OCI-LY7 (cell line): ENCODE data around the gene RAB6C. TPM values are rescaled to one million over a fixed set of nuclear protein-coding genes. Genes with fewer than 3 reads are reported as not detected.
"Not testable (repeated sequence)": the region's sequence is repeated elsewhere in the genome, so short reads cannot be mapped to it uniquely, and the experiment has no call there.

Experiments
- BruUV-seq: library from RNA; stranded (reverse); fragments of 400-500 nt; replicated peaks from 2 replicates; lab custom pipeline; 2021; lab: Mats Ljungman, UMichigan
- CTCF ChIA-PET: fragments of 300-600 bp; sonication (Branson Sonifier 250); formaldehyde crosslinking; loops from one replicate; lab custom pipeline; 2022; ENCODE audit warnings: antibody characterized with exemption; ENCODE audit not compliant: unreplicated experiment; lab: Charles Lee
- POLR2A ChIA-PET: fragments of 300-600 bp; sonication (Branson Sonifier 250); formaldehyde crosslinking; loops from one replicate; lab custom pipeline; 2022; ENCODE audit warnings: antibody characterized with exemption; lab: Charles Lee
- DNase-seq: peaks from one replicate; pipeline ENCODE4 v3.0.0-alpha.2; 2015; ENCODE audit warnings: low spot score
- H2AFZ ChIP-seq: fragments of 200-600 bp; sonication (generic), shearing (Covaris generic); 2 replicates; pipeline ENCODE4 v1.6.1; 2014; ENCODE audit warnings: mild to moderate bottlenecking, antibody characterized with exemption, low read length, moderate library complexity
- H3K27ac ChIP-seq: fragments of 200-600 bp; sonication (generic); 2 replicates; pipeline ENCODE4 v1.5.1; 2014; ENCODE audit warnings: mixed run types, low read depth, mild to moderate bottlenecking, moderate library complexity, low read length, inconsistent platforms; ENCODE audit not compliant: poor library complexity, severe bottlenecking
- H3K36me3 ChIP-seq: fragments of 200-600 bp; sonication (generic); 2 replicates; pipeline ENCODE4 v1.6.1; 2014; ENCODE audit warnings: mild to moderate bottlenecking, antibody characterized with exemption, low read length, moderate library complexity, mixed read lengths; ENCODE audit not compliant: insufficient read depth
- H3K4me1 ChIP-seq: fragments of 200-600 bp; sonication (generic); 2 replicates; pipeline ENCODE4 v1.5.1; 2014; ENCODE audit warnings: mild to moderate bottlenecking, low read length; ENCODE audit not compliant: insufficient read depth, poor library complexity, severe bottlenecking
- H3K4me2 ChIP-seq: fragments of 200-600 bp; sonication (generic); 2 replicates; pipeline ENCODE4 v1.6.1; 2014; ENCODE audit warnings: mild to moderate bottlenecking, low read length
- H3K4me3 ChIP-seq: fragments of 200-600 bp; sonication (generic); 2 replicates; pipeline ENCODE4 v1.5.1; 2014; ENCODE audit warnings: mild to moderate bottlenecking, low read depth, low read length; ENCODE audit not compliant: poor library complexity, severe bottlenecking
- H3K79me2 ChIP-seq: fragments of 200-600 bp; sonication (generic); 2 replicates; pipeline ENCODE4 v1.6.1; 2016; ENCODE audit warnings: low read depth, mild to moderate bottlenecking, low read length, moderate library complexity, mixed read lengths; ENCODE audit not compliant: insufficient read depth
- H3K9me2 ChIP-seq: fragments of 200-600 bp; sonication (generic); 2 replicates; pipeline ENCODE4 v1.6.1; 2016; ENCODE audit warnings: mild to moderate bottlenecking, low read length, mixed read lengths; ENCODE audit not compliant: insufficient read depth
- H3K9me3 ChIP-seq: fragments of 200-600 bp; sonication (generic); 2 replicates; pipeline ENCODE4 v1.6.1; 2014; ENCODE audit warnings: mild to moderate bottlenecking, mixed run types, low read length, mixed read lengths
- H4K20me1 ChIP-seq: fragments of 200-600 bp; sonication (generic); 2 replicates; pipeline ENCODE4 v1.6.1; 2014; ENCODE audit warnings: mild to moderate bottlenecking, antibody characterized with exemption, low read length, moderate library complexity, mixed read lengths; ENCODE audit not compliant: insufficient read depth
- CTCF ChIP-seq: fragments of 200-600 bp; sonication (generic); conservative IDR thresholded peaks from 2 replicates; pipeline ENCODE4 v1.5.1; 2014; ENCODE audit warnings: mild to moderate bottlenecking, antibody characterized with exemption, low read length, moderate library complexity, mixed read lengths
- EZH2phosphoT487 ChIP-seq: fragments of 200-600 bp; sonication (generic); IDR thresholded peaks from 2 replicates; pipeline ENCODE4 v1.6.1; 2018; ENCODE audit warnings: low read depth, borderline replicate concordance, mild to moderate bottlenecking, mixed run types, antibody characterized with exemption, low read length, moderate library complexity, mixed read lengths
- intact Hi-C: fragments of 100-400 bp; cut with micrococcal nuclease; formaldehyde crosslinking; loops from one replicate; pipeline ENCODE4 v1.10.0; 2022; ENCODE audit not compliant: unreplicated experiment
- total RNA-seq, 2 experiments: library from RNA; depleted of rRNA in 1 of 2; stranded (reverse); fragments of >200 nt in 1 of 2; shearing (Covaris generic) in 1 of 2; gene quantifications; 2 replicates each; pipeline ENCODE4 v1.2.3, GENCODE V29; 2014 to 2022

The RAB6C gene
- total RNA-seq, 2 experiments from 2014 or later, result not detected

GRCh38 chr2:130016701-130017100 lies 37.2 kb downstream of the RAB6C start:
- H3K79me2 ChIP-seq, H3K4me2 ChIP-seq, H4K20me1 ChIP-seq, BruUV-seq, H3K9me2 ChIP-seq, POLR2A ChIA-PET, H3K4me1 ChIP-seq, H3K27ac ChIP-seq, H3K4me3 ChIP-seq, intact Hi-C loops, H3K36me3 ChIP-seq, H2AFZ ChIP-seq, H3K9me3 ChIP-seq, CTCF ChIA-PET, DNase-seq: not testable (repeated sequence)

- H3K4me3 ChIP-seq, result no peak overlapping the region
- H3K9me3 ChIP-seq, result peaks cover 5% of the 10 kb centered on the region; the same call in 1 of the 2 replicates
- no peaks in the 10 kb centered on the region for H3K36me3 ChIP-seq
- CTCF ChIA-PET, result no interaction called here
- H2AFZ ChIP-seq, result no peak overlapping the region
- intact Hi-C loops, result no loop called here
- no peaks in the 10 kb centered on the region for H3K4me1 ChIP-seq
- POLR2A ChIA-PET, result no interaction called here
- H3K4me2 ChIP-seq, result no peak overlapping the region
- no peaks in the 10 kb centered on the region for H4K20me1 ChIP-seq
- no peak for DNase-seq
- no peak for TF ChIP-seq CTCF
- TF ChIP-seq EZH2phosphoT487, result no peak
- H3K79me2 ChIP-seq, result no peaks in the 10 kb centered on the region
- no TSS peak for BruUV-seq
- H3K27ac ChIP-seq, result no peak overlapping the region
- no peaks in the 10 kb centered on the region for H3K9me2 ChIP-seq
Observed at GRCh38 chr2:130019402-130019801, 39.9 kb downstream of the RAB6C start.

- H3K9me3 ChIP-seq, H3K4me3 ChIP-seq, H3K4me2 ChIP-seq, DNase-seq, H3K4me1 ChIP-seq, BruUV-seq, intact Hi-C loops, POLR2A ChIA-PET, H2AFZ ChIP-seq, H4K20me1 ChIP-seq, H3K27ac ChIP-seq, CTCF ChIA-PET, H3K79me2 ChIP-seq, H3K36me3 ChIP-seq, H3K9me2 ChIP-seq: not testable (repeated sequence)
Observed at GRCh38 chr2:130020069-130020468, 40.6 kb downstream of the RAB6C start.

GRCh38 chr2:130025931-130026330 lies 46.5 kb downstream of the RAB6C start:
- BruUV-seq, CTCF ChIA-PET, H3K79me2 ChIP-seq, intact Hi-C loops, H2AFZ ChIP-seq, H3K9me3 ChIP-seq, POLR2A ChIA-PET, H3K9me2 ChIP-seq, H3K36me3 ChIP-seq, H3K4me2 ChIP-seq, H3K4me3 ChIP-seq, H3K27ac ChIP-seq, H4K20me1 ChIP-seq, H3K4me1 ChIP-seq: not testable (repeated sequence)
- 0 out of 2 replicates have a peak, but pooled peaks have one; percentile 15 for TF ChIP-seq CTCF
- peak; percentile 1 for DNase-seq
